ENCODE data around the gene CACNA1E.

Gene CACNA1E

GRCh38 chr1:181577475-181577874, 94.2 kb downstream of the CACNA1E start:
- DNase-seq (ENCODE audit: low read depth in 2 of 2) = no peak

GRCh38 chr1:181583598-181583997, 100.3 kb downstream of the CACNA1E start:
- no peak for DNase-seq (ENCODE audit: low read depth in 2 of 2)

GRCh38 chr1:181587870-181588438, 104.6 kb downstream of the CACNA1E start:
- DNase-seq (ENCODE audit: low read depth in 2 of 2) = no peak

- no peak for DNase-seq (ENCODE audit: low read depth in 2 of 2)
Observed at GRCh38 chr1:181588631-181589030, 105.3 kb downstream of the CACNA1E start.

GRCh38 chr1:181592255-181592859, 109.0 kb downstream of the CACNA1E start:
- DNase-seq (ENCODE audit: low read depth in 2 of 2) = no peak

GRCh38 chr1:181593042-181593441, 109.7 kb downstream of the CACNA1E start:
- DNase-seq (ENCODE audit: low read depth in 2 of 2) = no peak

GRCh38 chr1:181594553-181594952, 111.2 kb downstream of the CACNA1E start:
- DNase-seq (ENCODE audit: low read depth in 2 of 2) = no peak

- DNase-seq (ENCODE audit: low read depth in 2 of 2) = no peak
Observed at GRCh38 chr1:181595234-181595633, 111.9 kb downstream of the CACNA1E start.

GRCh38 chr1:181601186-181601950, 118.1 kb downstream of the CACNA1E start:
- DNase-seq (ENCODE audit: low read depth in 2 of 2) = no peak

- DNase-seq (ENCODE audit: low read depth in 2 of 2) = no peak
Observed at GRCh38 chr1:181603735-181604410, 120.6 kb downstream of the CACNA1E start.

- DNase-seq (ENCODE audit: low read depth in 2 of 2) = no peak
Observed at GRCh38 chr1:181604482-181605249, 121.3 kb downstream of the CACNA1E start.

GRCh38 chr1:181607524-181607923, 124.2 kb downstream of the CACNA1E start:
- no peak for DNase-seq (ENCODE audit: low read depth in 2 of 2)

- no peak for DNase-seq (ENCODE audit: low read depth in 2 of 2)
Observed at GRCh38 chr1:181608386-181608785, 125.1 kb downstream of the CACNA1E start.

GRCh38 chr1:181608948-181609347, 125.6 kb downstream of the CACNA1E start:
- no peak for DNase-seq (ENCODE audit: low read depth in 2 of 2)

- no peak for DNase-seq (ENCODE audit: low read depth in 2 of 2)
Observed at GRCh38 chr1:181612100-181612499, 128.8 kb downstream of the CACNA1E start.

- no peak for DNase-seq (ENCODE audit: low read depth in 2 of 2)
Observed at GRCh38 chr1:181618559-181618958, 135.2 kb downstream of the CACNA1E start.

GRCh38 chr1:181620183-181620582, 136.9 kb downstream of the CACNA1E start:
- DNase-seq (ENCODE audit: low read depth in 2 of 2) = no peak

GRCh38 chr1:181623850-181624249, 140.5 kb downstream of the CACNA1E start:
- no peak for DNase-seq (ENCODE audit: low read depth in 2 of 2)

GRCh38 chr1:181626279-181626938, 143.1 kb downstream of the CACNA1E start:
- no peak for DNase-seq (ENCODE audit: low read depth in 2 of 2)

GRCh38 chr1:181630398-181630797, 147.1 kb downstream of the CACNA1E start:
- no peak for DNase-seq (ENCODE audit: low read depth in 2 of 2)

- DNase-seq (ENCODE audit: low read depth in 2 of 2) = no peak
Observed at GRCh38 chr1:181630838-181631237, 147.5 kb downstream of the CACNA1E start.

All from stimulated activated CD4-positive, alpha-beta T cell treated with anti-CD3 and anti-CD28 coated beads, Interleukin-12 subunit alpha, Interleukin-12 subunit beta, amount 100 ng/mL, for 24 hours (primary cell).